Right forelimb (tissue), 1 donor: ENCODE data around the gene CLDN5.

Source experiments
- DNase-seq: peaks from one replicate; pipeline ENCODE4 v3.0.0-alpha.2; 2018

CLDN5 gene

GRCh38 chr22:19501897-19502447, 22.2 kb downstream of the CLDN5 start:
- no peak for DNase-seq

- no peak for DNase-seq
Observed at GRCh38 chr22:19499880-19500242, 24.3 kb downstream of the CLDN5 start.

GRCh38 chr22:19499236-19499879, 24.9 kb downstream of the CLDN5 start:
- no peak for DNase-seq

- DNase-seq, result no peak
Observed at GRCh38 chr22:19498866-19499190, 25.4 kb downstream of the CLDN5 start.

- DNase-seq, result no peak
Observed at GRCh38 chr22:19498154-19498865, 25.9 kb downstream of the CLDN5 start.

- DNase-seq, result no peak
Observed at GRCh38 chr22:19497245-19497644, 27.0 kb downstream of the CLDN5 start.

- no peak for DNase-seq
Observed at GRCh38 chr22:19496324-19496630, 27.9 kb downstream of the CLDN5 start.

GRCh38 chr22:19495562-19496323, 28.5 kb downstream of the CLDN5 start:
- no peak for DNase-seq

- DNase-seq, result no peak
Observed at GRCh38 chr22:19494676-19495173, 29.5 kb downstream of the CLDN5 start.

- DNase-seq, result no peak
Observed at GRCh38 chr22:19494001-19494560, 30.1 kb downstream of the CLDN5 start.

GRCh38 chr22:19492504-19493174, 31.6 kb downstream of the CLDN5 start:
- no peak for DNase-seq

- no peak for DNase-seq
Observed at GRCh38 chr22:19490628-19491230, 33.5 kb downstream of the CLDN5 start.

- no peak for DNase-seq
Observed at GRCh38 chr22:19488884-19489843, 35.0 kb downstream of the CLDN5 start.

- no peak for DNase-seq
Observed at GRCh38 chr22:19488285-19488684, 35.9 kb downstream of the CLDN5 start.

- no peak for DNase-seq
Observed at GRCh38 chr22:19483481-19484244, 40.5 kb downstream of the CLDN5 start.

- no peak for DNase-seq
Observed at GRCh38 chr22:19482297-19482696, 41.9 kb downstream of the CLDN5 start.

GRCh38 chr22:19480789-19481188, 43.4 kb downstream of the CLDN5 start:
- no peak for DNase-seq

GRCh38 chr22:19480173-19480568, 44.0 kb downstream of the CLDN5 start:
- no peak for DNase-seq

- peak; percentile 96 for DNase-seq
Observed at GRCh38 chr22:19479355-19480172, 44.6 kb downstream of the CLDN5 start, which contains the start of gene CDC45. Gene CDC45 (plus strand): TSS chr22:19479920. CDS start chr22:19479969, 49 bp downstream.
